T-helper 17 cell (primary cell): ENCODE data around the gene TUBB2B. TPM values are rescaled to one million over a fixed set of nuclear protein-coding genes. Genes with fewer than 3 reads are reported as not detected.

Source experiments
- ATAC-seq: fragments of 150-1000 bp; cut with Tn5 transposase; 2 replicates; pipeline ENCODE4 v1.10.0; 2021; ENCODE audit warnings: mild to moderate bottlenecking, moderate library complexity
- DNase-seq, 3 donors: peaks; one replicate each; pipeline versions ENCODE4 v3.0.0 to v3.0.0-alpha.2; 2020 to 2021
- H3K9me3 ChIP-seq: one replicate; pipeline ENCODE4 v1.7.0; 2013; ENCODE audit warnings: low read length, mild to moderate bottlenecking; ENCODE audit not compliant: control insufficient read depth, poor library complexity, severe bottlenecking
- H3K27ac Mint-ChIP-seq: one replicate; pipeline ENCODE4 v1.8.0; 2022; ENCODE audit warnings: mild to moderate bottlenecking, moderate library complexity, mixed read lengths
- H3K27me3 Mint-ChIP-seq: one replicate; pipeline ENCODE4 v1.8.0; 2022; ENCODE audit warnings: mixed read lengths
- H3K36me3 Mint-ChIP-seq: one replicate; pipeline ENCODE4 v1.8.0; 2022; ENCODE audit warnings: low read depth, mixed read lengths
- H3K4me1 Mint-ChIP-seq: one replicate; pipeline ENCODE4 v1.8.0; 2022; ENCODE audit warnings: mild to moderate bottlenecking, mixed read lengths
- H3K4me3 Mint-ChIP-seq: one replicate; pipeline ENCODE4 v1.8.0; 2022; ENCODE audit warnings: mild to moderate bottlenecking, moderate library complexity, mixed read lengths
- total RNA-seq, 4 donors: library from RNA in 2 of 4; stranded (reverse) in 2 of 4; gene quantifications; one replicate each; pipeline ENCODE4 v1.2.3 and lab custom pipeline; 2022 to 2026

TUBB2B gene
- total RNA-seq, 2 donors from 2014 or later: 0.75 to 0.76 TPM

DNA sequence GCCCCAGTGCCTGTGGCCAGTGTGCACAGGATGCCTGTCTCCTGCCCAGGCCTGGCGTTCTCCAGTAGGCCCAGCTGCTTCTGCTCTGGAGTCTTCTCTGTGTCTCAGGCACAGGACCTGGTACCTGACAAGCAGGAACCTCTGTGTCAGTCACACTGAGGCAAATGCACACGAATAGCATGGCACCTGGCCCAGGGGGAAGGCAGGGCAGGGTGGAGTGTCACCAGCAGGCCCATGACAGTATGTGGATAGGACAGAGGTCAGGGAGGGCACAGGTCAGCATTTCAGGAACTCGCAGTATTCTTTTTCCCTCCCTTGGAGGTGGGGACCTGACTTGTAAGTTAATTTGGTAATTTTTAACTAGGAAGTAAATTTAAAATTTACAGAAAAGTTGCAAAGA lies 36.9 kb upstream of the TUBB2B start:
- Mint-ChIP-seq H3K27me3 (no peaks in the 10 kb centered on the region), H3K36me3 (peaks cover 6% of the 10 kb centered on the region), H3K27ac (no peak overlapping the region), H3K4me3 (no peak overlapping the region), H3K4me1 (peaks cover 48% of the 10 kb centered on the region)
- ATAC-seq (no peak), DNase-seq (no peak)
- no peaks in the 10 kb centered on the region for H3K9me3 ChIP-seq

DNA sequence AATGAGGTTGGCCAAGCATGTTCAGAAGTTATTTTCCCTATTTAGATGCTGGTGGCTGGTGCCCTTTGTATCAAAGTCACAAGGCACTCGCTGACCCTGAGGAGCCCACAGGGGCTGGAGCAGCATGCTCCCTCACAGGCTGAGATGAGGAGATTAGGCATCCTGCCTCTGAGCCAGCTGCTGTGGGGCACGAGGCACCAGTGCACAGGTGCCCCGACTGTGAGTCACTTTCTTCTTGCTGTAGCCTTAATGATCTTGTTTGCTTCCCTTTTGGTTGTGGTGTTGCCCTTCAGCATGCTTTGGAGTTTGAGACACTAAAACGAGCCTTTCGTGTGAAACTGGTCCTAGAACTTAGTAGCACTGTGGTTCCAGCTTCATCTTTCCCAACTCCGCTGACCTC lies 35.6 kb upstream of the TUBB2B start:
- peak overlapping the region; percentile 53 for H3K4me3 Mint-ChIP-seq
- H3K27me3 Mint-ChIP-seq: no peaks in the 10 kb centered on the region
- H3K36me3 Mint-ChIP-seq: peaks cover 6% of the 10 kb centered on the region
- ATAC-seq (no peak), DNase-seq (no peak)
- H3K9me3 ChIP-seq: no peaks in the 10 kb centered on the region
- H3K27ac Mint-ChIP-seq: peak overlapping the region; percentile 62
- peaks cover 39% of the 10 kb centered on the region for H3K4me1 Mint-ChIP-seq

DNA sequence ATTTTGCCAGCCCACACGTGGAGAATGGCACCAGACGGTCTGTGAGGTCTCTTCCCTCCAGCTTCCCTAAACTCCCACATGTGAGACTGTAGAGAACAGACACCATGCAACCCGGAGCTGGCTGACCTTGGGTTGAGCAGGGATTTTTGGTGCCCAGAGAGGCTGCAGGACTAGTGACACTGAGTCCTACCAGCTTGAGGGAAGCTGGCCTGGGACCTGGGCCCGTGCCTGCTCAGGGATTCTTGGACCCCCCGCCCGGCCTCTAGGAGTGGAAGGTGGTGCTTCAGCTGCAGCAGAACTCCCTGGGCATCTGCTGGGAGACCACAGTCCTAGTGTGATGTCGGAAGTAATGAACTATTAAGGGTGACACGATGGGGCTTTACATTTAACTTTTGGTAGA lies 34.5 kb upstream of the TUBB2B start:
- H3K9me3 ChIP-seq: no peaks in the 10 kb centered on the region
- DNase-seq: no peak
- Mint-ChIP-seq H3K27ac (peak overlapping the region; percentile 99), H3K36me3 (peaks cover 6% of the 10 kb centered on the region), H3K4me1 (peaks cover 35% of the 10 kb centered on the region), H3K27me3 (no peaks in the 10 kb centered on the region), H3K4me3 (peak overlapping the region; percentile 15)
- ATAC-seq: no peak

DNA sequence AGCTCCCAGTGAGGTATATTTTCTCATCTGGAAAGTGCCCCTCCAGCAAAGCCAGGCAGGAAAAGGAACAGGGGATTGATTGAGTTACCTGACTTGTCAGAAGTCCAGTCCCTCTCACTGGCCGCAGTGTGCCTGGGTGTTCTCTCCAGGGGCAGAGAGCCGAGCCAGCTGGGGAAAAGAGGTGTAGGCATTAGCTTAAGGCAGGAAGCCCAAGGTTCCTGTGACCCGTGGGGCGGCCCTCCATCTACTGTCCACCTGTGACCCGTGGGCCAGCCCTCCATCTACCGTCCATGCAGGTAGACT lies 34.0 kb upstream of the TUBB2B start:
- no peak for ATAC-seq
- Mint-ChIP-seq H3K27me3 (peaks cover 2% of the 10 kb centered on the region), H3K4me1 (peaks cover 34% of the 10 kb centered on the region), H3K27ac (peak overlapping the region; percentile 99), H3K36me3 (peaks cover 6% of the 10 kb centered on the region), H3K4me3 (peak overlapping the region; percentile 100)
- DNase-seq: no peak
- H3K9me3 ChIP-seq: no peaks in the 10 kb centered on the region

DNA sequence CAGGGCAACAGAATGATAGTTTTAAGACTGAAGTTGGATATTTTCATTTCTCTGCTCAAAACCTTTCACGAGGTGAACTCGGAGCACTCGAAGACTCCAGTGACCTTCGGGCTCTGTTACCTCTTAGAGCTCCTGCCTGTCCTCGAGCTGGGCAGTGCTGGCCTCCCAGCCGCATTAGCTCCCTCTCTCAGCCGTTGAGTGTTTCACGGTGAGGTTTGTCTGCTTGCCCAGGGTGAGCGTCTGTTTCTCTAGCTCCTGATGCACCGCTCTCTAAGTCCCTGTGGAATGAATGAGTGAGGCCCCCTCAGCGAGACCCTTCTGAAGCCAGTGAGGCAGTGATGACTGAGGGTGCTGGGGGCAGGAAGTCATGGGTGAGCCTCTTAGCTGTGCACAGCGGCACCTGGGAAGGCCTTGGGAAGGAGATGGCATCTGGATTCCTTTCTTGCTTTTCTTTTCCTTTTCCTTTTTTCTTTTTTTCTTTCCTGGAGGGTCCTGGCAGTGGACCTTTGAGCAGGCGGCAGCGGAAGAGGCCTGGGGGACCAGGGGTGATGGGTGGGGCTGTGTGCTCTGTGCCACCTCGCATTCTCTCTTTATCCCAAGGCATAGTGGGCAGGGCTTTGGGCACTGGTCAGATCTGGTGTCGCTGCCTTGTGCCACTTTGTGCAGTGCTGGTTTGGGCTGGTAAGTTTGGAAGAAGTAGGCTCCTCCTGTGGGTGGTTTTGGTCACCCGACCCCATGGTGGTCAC lies 33.5 kb upstream of the TUBB2B start:
- Mint-ChIP-seq H3K4me1 (peaks cover 31% of the 10 kb centered on the region), H3K27me3 (peaks cover 4% of the 10 kb centered on the region), H3K27ac (peak overlapping the region; percentile 99)

DNA sequence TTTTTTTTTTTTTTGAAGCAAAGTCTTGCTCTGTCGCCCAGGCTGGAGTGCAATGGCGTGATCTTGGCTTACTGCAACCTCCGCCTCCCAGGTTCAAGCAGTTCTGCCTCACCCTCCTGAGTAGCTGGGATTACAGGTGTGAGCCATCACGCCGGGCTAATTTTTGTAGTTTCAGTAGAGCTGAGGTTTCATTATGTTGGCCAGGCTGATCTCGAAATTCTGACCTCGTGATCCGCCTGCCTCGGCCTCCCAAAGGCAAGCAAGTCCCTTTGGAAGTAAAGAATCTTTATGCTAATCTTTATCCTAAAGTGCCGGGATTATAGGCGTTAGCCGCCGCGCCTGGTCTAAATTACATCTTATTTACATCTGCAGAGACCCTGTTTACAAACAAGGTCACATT lies 32.8 kb upstream of the TUBB2B start:
- peak overlapping the region; percentile 100 for H3K4me3 Mint-ChIP-seq

More for the DNA sequence above, 33.5 kb upstream of the TUBB2B start:
- Mint-ChIP-seq H3K4me3 (peak overlapping the region; percentile 100), H3K36me3 (peaks cover 5% of the 10 kb centered on the region)
- no peak for ATAC-seq
- no peaks in the 10 kb centered on the region for H3K9me3 ChIP-seq
- DNase-seq: no peak

DNA sequence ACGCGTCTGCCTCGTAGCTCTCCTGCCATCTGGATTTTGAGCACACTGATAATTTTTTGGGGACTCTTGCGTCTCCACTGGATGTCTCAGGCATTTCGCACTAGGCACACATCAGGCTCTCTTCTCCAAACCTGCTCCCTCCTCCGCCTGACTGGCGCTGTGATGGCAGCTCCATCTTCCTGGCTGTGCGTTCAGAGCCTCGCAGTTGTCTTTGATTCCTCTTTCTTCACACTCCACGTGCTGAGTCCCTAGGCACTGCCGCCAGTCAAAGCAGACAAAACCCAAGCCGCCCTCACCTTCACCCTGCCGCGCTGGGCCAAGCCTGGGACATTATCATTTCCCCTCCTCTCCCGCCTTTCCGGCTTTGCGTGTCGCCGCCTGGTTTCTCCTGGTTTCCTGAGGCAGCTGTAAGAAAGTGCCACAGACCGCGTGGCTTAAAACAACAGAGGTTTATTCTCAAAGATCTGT lies 32.1 kb upstream of the TUBB2B start:
- peak overlapping the region; percentile 100 for H3K4me3 Mint-ChIP-seq
- peak overlapping the region; percentile 99 for H3K27ac Mint-ChIP-seq
- peaks cover 28% of the 10 kb centered on the region for H3K4me1 Mint-ChIP-seq
- peaks cover 4% of the 10 kb centered on the region for H3K27me3 Mint-ChIP-seq
- ATAC-seq (peak; percentile 38), DNase-seq (peak in 1 of 3 donors; percentile 20)
- H3K36me3 Mint-ChIP-seq: peaks cover 5% of the 10 kb centered on the region
- H3K9me3 ChIP-seq: no peaks in the 10 kb centered on the region

More for the DNA sequence above, 32.8 kb upstream of the TUBB2B start:
- peaks cover 31% of the 10 kb centered on the region for H3K4me1 Mint-ChIP-seq
- peaks cover 4% of the 10 kb centered on the region for H3K27me3 Mint-ChIP-seq
- no peak for ATAC-seq
- no peak for DNase-seq
- peaks cover 5% of the 10 kb centered on the region for H3K36me3 Mint-ChIP-seq
- no peaks in the 10 kb centered on the region for H3K9me3 ChIP-seq
- H3K27ac Mint-ChIP-seq: peak overlapping the region; percentile 99

DNA sequence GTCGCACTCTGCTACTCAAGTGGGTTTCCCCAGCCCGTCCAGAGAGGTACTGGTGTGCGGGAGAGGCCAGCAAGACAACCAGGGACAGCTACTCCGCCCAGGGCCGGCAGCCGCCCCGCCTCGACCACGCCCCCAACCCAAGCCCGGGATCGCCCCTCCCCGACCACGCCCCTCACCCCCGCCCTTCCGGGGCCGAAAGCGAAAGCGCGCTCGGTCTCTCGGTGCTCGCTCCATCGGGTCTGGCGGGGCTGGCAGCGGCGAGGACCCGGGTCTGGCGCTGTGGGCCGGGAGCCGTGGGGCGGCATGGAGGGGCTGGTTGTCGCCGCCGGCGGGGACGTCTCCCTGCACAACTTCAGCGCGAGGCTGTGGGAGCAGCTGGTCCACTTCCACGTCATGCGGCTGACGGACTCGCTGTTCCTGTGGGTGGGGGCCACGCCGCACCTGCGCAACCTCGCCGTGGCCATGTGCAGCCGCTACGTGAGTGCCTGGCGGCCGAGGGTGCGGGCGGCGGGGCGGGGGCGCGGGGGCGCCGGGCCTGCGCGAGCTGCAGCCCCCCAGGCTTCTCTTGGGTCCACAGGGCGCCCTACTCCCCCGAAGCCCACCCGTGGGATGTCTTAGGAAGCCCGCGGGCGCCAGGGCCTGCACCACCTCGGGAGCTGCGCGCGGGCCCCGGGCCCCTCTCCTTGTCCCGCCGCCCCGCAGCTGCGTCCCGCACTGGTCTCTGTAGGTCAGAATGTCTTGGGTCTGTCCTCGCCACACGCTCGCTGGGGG lies 31.5 kb upstream of the TUBB2B start, which contains the start of gene PSMG4:
Gene PSMG4, plus strand, starts transcription at position 228 of the 771 bp plus-strand sequence. Its CDS starts 76 bp downstream, at position 304.
- H3K27ac Mint-ChIP-seq: peak within 1 kb of the TSS; percentile 99
- no peaks in the 10 kb centered on the region for H3K9me3 ChIP-seq
- DNase-seq (peak; percentile 89 to 94 (median 90)), ATAC-seq (peak; percentile 86)
- H3K4me3 Mint-ChIP-seq: peak within 1 kb of the TSS; percentile 100
- H3K4me1 Mint-ChIP-seq: peaks cover 28% of the 10 kb centered on the region
- peaks cover 5% of the 10 kb centered on the region for H3K36me3 Mint-ChIP-seq
- peaks cover 4% of the 10 kb centered on the region for H3K27me3 Mint-ChIP-seq

DNA sequence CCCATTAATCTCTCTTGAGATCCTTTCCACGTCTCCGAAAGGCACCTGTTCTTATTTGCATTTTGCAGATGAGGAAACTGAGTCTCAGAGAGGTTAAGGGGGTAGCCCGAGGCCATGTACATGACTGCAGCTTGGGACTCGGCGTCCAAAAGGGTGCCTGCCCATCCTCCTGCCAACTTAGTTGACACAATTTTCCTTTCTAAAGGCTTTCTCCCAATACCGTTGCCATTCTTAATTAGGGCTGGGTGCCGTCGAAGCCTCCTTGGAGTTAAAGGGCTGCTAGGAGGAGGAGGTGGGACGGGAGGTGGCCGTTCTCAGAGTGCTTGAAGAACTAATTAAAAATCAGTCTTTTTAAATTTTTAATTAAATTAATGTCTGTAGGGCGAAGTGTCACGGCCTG lies 30.7 kb upstream of the TUBB2B start:
- Mint-ChIP-seq H3K27ac (no peak overlapping the region), H3K36me3 (peaks cover 5% of the 10 kb centered on the region), H3K27me3 (peaks cover 4% of the 10 kb centered on the region), H3K4me3 (peak overlapping the region; percentile 72), H3K4me1 (peaks cover 23% of the 10 kb centered on the region)
- ATAC-seq (no peak), DNase-seq (no peak)
- no peaks in the 10 kb centered on the region for H3K9me3 ChIP-seq

DNA sequence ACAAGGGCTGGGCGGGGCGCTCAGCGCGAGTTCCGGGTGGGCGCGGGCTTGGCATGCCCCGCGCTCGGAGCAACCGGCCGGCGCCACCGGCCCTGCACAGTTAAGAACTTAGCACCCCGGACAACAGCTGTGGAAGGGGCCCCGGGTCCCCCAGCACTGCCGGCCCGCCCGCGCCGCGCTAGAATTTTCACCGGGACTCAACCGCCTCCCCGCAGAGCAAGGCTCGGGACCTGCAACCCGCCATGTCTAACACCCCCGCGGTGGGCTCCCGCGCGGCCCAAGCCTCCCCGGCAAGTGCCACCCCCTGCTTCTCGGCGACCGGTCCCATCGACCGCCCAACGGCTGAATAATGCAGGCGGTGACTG lies 26.1 kb upstream of the TUBB2B start:
- ATAC-seq (no peak), DNase-seq (no peak)
- peaks cover 8% of the 10 kb centered on the region for H3K36me3 Mint-ChIP-seq
- H3K9me3 ChIP-seq: no peaks in the 10 kb centered on the region
- peaks cover 15% of the 10 kb centered on the region for H3K4me1 Mint-ChIP-seq
- H3K27ac Mint-ChIP-seq: no peak overlapping the region
- no peak overlapping the region for H3K4me3 Mint-ChIP-seq
- H3K27me3 Mint-ChIP-seq: peaks cover 24% of the 10 kb centered on the region

DNA sequence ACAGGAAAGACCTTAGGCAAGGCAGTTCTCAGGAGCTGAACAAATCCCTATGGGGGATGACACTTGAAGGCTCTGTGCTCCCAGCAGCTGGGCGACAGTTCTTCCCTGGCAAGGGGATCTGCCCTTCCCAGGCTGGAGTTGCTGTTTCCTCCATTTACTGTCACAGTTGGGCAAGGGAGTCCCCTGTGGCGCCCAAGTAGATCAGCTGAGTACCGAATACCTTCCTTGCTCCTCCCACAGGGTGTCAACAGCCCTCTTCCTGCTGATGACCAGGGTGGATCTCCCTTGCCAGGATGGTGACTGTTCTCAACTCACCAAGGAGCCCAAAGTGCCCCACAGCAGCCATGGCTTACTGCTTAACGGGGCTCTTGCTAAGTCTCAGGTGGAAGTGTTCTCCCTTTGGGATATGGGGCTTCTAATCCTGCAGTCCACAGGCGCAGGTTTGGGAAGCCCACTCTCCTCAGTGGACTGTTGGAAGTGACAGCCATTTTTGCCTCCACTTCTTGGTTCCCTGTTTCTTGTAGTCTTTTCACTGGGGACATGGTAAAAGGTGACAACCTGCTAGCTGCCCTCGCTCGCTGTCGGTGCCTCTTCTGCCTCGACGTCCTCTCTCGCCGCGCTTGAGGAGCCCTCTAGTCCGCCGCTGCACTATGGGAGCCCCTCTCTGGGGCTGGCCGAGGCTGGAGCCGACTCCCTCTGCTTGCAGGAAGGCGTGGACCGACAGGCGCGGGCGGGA lies 25.6 kb upstream of the TUBB2B start:
- DNase-seq (no peak), ATAC-seq (no peak)
- H3K9me3 ChIP-seq: no peaks in the 10 kb centered on the region
- Mint-ChIP-seq H3K4me1 (peaks cover 15% of the 10 kb centered on the region), H3K27me3 (peaks cover 30% of the 10 kb centered on the region), H3K36me3 (peaks cover 8% of the 10 kb centered on the region), H3K4me3 (no peak overlapping the region), H3K27ac (no peak overlapping the region)

DNA sequence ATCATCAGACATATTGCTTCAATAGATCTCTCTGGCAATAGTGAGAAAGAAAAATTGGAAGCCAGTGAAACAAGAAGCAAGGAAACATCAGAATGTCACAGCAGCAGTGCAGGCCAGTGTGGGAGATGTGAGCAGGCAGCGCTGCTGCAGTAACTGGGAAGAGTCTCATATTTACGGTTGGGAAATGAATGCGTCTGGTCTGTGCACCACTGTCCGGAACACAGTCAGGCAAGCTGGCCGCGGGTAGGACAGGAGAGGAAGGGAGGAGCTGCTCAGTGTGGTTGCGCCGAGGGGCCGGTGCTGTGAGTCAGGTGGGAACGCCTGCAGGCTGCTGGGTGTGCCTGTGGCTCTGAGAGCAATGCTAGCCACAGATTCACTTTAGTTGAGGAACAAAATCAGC lies 24.9 kb upstream of the TUBB2B start:
- Mint-ChIP-seq H3K4me3 (peak overlapping the region; percentile 19), H3K36me3 (peaks cover 8% of the 10 kb centered on the region), H3K4me1 (peaks cover 15% of the 10 kb centered on the region), H3K27ac (peak overlapping the region; percentile 21), H3K27me3 (peaks cover 36% of the 10 kb centered on the region)
- H3K9me3 ChIP-seq: no peaks in the 10 kb centered on the region
- ATAC-seq (no peak), DNase-seq (no peak)
